ENCODE results near the gene ATM. TPM values are rescaled to one million over a fixed set of nuclear protein-coding genes. Genes with fewer than 3 reads are reported as not detected.

The ATM gene
- total RNA-seq, 4 donors from 2014 or later = 52.8 to 85.9 (median 58.7) TPM

DNA sequence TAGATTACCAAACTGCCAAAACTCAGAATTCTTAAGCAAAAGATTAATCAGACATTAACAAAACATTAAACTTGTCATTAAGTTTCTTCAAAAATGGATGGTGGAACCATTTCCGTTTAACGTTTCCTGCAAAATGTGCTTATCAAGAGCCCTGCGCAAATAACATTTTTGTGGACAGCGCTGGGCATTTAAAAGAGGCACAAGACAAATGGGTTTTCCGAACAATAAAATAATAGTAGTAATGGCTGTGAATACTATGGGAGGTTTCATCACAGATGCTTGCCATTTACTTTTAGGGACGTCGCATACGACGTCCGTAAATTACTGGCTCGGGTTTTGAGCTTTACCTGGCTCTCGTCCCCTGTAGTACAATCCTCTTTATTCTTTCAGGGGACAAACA is 1.5 kb upstream of the ATM start:
- DNase-seq (ENCODE audit: low spot score) (no peak), ATAC-seq (ENCODE audit: low FRiP score) (no peak)
- TF ChIP-seq, protein P1, sequence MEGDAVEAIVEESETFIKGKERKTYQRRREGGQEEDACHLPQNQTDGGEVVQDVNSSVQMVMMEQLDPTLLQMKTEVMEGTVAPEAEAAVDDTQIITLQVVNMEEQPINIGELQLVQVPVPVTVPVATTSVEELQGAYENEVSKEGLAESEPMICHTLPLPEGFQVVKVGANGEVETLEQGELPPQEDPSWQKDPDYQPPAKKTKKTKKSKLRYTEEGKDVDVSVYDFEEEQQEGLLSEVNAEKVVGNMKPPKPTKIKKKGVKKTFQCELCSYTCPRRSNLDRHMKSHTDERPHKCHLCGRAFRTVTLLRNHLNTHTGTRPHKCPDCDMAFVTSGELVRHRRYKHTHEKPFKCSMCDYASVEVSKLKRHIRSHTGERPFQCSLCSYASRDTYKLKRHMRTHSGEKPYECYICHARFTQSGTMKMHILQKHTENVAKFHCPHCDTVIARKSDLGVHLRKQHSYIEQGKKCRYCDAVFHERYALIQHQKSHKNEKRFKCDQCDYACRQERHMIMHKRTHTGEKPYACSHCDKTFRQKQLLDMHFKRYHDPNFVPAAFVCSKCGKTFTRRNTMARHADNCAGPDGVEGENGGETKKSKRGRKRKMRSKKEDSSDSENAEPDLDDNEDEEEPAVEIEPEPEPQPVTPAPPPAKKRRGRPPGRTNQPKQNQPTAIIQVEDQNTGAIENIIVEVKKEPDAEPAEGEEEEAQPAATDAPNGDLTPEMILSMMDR (IDR thresholded peaks at IDR 0.05) = no peak

DNA sequence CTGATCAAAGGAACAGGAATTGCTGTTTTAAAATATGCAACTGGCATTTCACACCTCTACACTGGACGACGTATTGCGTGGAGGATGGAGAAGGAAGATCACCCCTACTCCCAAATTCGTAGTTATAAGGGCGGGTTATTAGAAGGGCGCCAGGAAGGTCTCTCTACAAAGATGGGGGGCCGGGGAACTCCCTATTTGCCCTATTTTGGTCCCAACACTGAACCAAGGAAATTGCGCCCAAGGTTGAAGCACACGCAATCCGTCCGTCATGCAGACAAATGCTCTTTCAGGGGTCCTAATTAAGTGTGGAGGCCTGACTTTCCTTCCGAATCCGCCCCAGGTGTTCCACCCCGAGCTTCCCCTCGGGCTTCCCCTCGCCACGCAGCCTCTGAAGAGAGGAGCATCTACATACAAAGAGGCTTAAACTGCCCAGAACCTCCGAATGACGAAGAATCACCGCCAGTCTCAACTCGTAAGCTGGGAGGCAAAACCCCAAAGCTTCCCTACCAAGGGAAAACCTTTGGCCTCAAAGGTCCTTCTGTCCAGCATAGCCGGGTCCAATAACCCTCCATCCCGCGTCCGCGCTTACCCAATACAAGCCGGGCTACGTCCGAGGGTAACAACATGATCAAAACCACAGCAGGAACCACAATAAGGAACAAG is 825 bp upstream of the ATM start:
- ATAC-seq (ENCODE audit: low FRiP score) = no peak
- TF ChIP-seq, protein P1 (IDR thresholded peaks at IDR 0.05) = no peak
- DNase-seq (ENCODE audit: low spot score) = no peak

DNA sequence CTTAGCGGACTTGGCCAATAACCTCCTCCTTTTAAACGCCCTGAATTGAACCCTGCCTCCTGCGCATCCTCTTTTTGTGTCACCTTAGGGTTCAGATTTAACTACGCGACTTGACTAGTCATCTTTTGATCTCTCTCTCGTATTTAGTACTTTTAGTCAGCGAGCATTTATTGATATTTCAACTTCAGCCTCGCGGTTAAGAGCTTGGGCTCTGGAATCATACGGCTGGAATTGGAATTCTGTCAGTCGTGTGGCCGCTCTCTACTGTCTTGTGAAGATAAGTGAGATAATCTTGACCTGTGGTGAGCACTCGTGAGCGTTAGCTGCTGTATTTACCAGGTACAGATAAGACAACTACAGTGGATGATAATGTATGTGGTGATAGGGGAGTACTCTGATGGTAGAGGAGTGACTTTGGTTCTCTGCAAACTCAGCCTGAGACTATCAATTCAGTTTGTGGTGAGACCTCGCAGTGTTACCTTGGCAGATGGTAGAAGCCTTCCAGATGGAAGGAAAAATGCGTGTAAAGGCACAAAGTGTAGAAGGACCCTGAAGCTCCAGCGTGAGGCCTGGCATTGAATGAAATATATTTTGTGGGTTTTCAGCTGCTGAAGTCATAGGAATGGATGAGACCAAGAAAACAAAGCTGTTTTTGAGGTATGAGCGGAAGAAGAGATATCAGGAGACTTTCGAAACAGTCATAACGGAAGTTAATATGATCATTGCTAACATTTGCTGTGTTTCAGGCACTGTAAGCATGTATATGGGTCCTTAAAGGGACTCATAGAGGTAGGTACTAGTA is 682 bp downstream of the ATM start:
- TF ChIP-seq, protein P1 (IDR thresholded peaks at IDR 0.05) = no peak
- ATAC-seq (ENCODE audit: low FRiP score) = no peak

DNA sequence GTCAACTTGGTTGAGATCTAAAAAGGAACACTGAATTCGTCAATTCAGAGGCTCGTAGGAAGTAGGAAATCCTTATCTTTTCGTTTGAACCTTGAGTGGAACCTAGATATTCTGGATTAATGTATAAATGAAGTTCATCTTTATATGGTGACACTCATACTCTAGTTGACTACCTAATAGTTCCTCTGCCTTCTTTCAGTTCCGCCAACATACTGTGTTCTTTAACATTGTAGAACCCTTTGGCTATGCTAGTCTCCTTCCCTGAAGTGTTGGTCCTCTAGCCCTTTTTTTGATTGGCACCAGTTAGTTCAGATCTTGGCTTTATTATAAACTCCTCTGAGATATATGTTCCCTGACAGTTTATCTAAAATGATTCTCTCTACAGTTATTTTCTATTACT is 1.5 kb downstream of the ATM start:
- ATAC-seq (ENCODE audit: low FRiP score) (no peak), DNase-seq (ENCODE audit: low spot score) (no peak)
- TF ChIP-seq, protein P1 (IDR thresholded peaks at IDR 0.05) = no peak

More for the DNA sequence above, 682 bp downstream of the ATM start:
- no peak for DNase-seq (ENCODE audit: low spot score)

DNA sequence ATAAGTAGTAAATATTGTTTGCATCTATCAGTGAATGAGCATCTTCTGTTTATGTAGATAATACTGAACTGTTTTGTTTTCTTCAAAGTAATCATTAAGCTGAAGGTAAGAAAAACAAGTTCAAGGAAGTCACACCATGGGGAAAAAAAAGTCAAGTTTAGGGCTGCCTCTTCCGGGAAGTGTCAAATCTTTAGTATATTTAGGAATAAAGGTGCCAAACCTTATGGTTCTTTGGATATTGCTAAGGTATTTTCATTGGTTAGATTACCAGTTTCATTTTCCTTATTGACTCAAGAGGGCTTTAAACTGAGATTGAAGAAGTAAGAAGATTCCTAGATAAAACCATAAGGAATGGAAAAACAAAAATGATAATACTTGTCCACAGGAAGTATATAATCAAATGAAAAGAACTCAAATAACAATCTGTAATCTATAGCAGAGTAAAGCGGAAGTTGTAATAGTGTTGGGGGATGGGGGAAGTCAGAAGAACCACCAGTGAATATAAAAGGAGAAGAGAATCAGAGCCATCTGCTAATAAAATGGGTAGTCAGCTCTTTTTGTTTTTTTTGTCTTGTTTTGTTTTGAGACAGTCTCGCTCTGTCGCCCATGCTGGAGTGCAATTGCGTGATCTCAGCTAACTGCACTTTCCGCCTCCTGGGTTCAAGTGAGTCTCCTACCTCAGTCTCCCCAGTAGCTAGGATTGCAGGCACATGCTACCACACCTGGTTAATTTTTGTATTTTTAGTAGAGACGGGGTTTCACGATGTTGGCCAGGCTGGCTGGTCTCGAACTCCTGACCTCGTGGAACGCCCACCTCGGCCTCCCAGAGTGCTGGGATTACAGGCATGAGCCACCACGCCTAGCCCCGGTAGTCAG is 2.3 kb downstream of the ATM start:
- TF ChIP-seq, protein P1 (IDR thresholded peaks at IDR 0.05) = no peak
- DNase-seq (ENCODE audit: low spot score) (no peak), ATAC-seq (ENCODE audit: low FRiP score) (no peak)

DNA sequence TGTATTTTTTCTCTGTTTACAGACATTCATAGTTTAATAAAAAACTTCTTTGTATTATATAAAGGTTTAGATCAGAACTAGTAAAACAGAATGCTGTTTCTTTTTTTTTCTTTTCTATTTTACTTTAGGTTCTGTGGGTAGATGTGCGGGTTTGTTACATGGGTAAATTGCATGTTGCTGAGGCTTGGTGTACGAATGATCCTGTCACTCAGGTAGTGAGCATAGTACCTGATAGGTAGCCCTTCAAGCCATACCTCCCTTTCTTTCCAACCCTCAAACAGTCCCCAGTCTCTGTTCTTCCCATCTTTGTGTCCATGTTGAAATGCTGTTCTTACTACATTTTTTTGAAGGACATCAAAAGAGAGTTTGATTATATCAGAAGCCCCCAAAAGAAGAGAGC is 3.2 kb downstream of the ATM start:
- ATAC-seq (ENCODE audit: low FRiP score) (no peak), DNase-seq (ENCODE audit: low spot score) (no peak)
- TF ChIP-seq, protein P1 (IDR thresholded peaks at IDR 0.05) = no peak

All from omental fat pad (tissue), 4 donors.